GM12872 (cell line): ENCODE measurements around the gene SORCS2.

Source experiments
- TF ChIP-seq, protein P1 (sequence below): IDR thresholded peaks from 3 replicates; pipeline ENCODE4 v1.5.1; 2011; ENCODE audit warnings: low read depth, mild to moderate bottlenecking, low read length, moderate library complexity; ENCODE audit not compliant: insufficient read depth

Gene SORCS2

DNA sequence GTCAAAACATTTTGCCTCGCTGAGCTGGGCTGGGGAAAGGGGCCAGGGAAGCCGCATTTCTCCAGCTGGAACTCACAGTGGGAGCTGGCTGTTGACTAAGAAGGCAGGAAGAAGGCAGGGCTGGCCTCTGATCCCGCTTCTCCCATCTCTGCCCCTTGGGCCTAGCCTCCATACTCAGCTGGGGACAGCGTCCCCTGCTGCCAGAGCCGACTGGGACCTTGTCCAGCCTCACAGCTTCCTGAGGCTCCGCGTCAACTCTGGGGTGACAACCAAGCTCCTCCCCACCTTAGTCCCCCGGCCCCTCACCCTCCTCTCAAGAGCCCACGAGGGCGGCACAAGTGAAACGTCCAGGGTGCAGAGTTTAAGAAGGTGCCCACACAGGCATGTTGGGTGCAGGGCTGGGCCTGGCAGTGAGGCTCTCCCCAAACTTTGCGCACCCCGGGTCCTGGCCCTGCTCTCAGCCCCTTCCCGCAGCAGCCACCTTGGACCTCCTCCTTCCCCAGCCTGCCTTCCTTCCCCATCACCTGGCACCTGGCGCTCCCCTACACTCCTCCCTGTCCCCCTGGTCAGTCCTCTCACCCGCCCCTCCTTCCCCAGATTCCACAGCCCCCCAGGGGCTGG, 141.6 kb downstream of the SORCS2 start:
- TF ChIP-seq, protein P1, sequence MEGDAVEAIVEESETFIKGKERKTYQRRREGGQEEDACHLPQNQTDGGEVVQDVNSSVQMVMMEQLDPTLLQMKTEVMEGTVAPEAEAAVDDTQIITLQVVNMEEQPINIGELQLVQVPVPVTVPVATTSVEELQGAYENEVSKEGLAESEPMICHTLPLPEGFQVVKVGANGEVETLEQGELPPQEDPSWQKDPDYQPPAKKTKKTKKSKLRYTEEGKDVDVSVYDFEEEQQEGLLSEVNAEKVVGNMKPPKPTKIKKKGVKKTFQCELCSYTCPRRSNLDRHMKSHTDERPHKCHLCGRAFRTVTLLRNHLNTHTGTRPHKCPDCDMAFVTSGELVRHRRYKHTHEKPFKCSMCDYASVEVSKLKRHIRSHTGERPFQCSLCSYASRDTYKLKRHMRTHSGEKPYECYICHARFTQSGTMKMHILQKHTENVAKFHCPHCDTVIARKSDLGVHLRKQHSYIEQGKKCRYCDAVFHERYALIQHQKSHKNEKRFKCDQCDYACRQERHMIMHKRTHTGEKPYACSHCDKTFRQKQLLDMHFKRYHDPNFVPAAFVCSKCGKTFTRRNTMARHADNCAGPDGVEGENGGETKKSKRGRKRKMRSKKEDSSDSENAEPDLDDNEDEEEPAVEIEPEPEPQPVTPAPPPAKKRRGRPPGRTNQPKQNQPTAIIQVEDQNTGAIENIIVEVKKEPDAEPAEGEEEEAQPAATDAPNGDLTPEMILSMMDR, result no peak

DNA sequence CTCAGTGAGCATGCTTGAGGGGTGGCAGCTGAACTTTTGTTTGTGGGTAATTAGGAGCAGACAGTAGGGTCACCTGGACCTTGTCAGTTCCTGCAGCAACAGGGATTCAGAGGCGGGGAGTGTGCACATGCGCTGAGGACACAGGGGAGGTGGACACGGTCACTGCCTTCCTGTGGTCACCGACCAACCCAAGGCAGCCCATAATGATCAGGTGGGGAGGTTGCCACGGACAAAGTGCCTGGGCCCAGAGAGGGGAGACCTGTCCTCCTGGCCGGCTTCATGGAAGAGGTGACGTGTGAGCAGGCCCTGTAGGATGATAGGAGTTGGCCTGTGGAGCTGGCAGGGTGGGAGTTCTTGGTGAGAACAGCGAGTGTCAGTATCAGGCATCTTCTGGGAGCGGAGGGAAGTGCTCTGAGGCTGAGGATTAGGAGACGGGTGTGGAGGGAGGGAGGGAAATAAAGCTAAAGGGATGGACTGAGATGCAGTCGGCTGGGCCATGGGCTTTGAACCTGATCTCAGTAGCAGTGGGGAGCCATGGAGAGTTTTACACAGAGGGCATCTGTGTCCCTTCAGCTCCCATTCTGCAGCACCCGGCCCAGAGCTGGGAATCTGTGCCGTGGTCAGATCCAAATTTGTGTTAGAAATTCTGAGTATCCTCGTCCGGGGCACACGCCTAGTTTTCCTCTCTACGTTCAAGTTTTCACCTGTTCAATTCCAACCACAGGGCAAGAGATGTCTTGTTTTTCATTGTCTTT, 142.4 kb downstream of the SORCS2 start:
- TF ChIP-seq, protein P1, result no peak

DNA sequence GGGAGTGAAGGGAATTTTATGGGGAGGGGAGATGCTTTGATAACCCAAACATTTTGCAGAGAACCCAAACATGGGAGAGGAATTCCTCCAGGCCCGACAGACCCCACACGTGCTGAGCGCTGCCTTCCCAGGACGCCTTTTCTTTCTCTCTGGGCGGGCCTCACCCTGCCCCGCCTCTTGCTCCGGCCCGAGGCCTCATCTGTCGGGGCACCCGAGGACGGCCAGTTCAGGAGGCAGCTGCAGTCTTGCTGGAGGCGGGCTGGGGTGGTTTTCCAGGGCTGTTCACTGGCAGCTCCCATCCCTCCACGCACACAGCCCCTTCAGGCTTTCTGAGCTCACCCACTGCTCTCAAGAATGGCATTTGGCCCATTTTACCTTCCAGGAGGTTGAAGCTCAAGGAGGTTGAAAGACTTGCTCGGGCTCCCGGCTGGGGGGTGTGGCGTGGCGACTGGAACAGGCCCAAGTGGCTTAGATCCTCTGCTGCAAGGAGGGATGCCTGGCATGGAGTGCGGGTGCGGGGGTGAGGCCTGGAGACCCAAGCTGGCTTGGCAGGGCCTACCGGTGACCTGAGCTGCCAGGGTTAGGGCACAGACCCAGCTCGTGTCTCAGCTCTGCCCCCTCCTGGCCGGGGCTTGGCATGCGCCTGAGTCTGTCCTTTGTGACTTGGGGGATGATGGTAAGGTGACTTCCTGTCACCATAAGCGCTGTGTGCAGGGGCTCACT, 143.2 kb downstream of the SORCS2 start:
- TF ChIP-seq, protein P1, result peak; percentile 83

DNA sequence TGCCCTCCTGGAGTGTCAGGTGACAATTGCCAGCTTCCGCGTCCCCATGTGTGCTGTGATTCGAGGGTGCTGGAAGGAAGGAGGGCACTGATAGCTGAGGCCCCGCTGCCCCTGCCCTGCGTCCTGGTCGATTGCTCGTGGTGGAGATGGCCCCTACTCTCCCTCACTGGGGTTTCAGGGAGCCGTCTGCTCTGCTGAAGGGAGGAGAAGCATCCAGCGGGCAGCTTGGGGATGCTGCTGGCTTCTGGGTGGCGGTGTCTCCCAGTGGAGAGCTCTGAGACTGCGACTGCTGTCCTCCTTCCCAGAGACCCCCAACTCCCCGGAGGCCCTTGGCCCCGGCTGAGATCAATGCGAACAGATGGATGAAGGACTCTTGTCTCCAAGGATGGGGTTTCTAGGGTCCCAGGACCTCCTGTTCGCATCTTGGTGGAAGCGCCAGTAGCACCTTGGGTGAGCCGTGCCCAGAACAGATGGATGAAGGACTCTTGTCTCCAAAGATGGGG, 143.8 kb downstream of the SORCS2 start:
- TF ChIP-seq, protein P1, result no peak

DNA sequence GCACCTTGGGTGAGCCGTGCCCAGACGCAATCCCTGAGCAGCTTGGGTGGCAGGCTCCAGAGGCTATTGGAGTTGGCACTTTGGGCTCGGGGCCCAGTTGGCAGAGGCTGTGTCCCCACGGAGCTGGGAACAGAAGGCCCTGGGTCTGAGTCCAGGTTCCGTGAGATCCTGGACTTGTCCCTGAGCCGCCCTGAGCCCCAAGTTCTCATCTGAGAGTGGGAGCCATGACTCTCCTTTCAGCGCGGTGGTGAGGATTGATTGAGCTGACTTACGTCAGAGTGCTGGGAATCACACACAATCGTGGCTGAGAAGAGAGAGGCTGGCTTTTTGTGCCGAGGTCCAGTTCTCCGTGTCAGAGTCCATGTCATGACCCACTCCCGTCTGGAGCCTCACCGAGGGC, 144.4 kb downstream of the SORCS2 start:
- TF ChIP-seq, protein P1, result no peak

DNA sequence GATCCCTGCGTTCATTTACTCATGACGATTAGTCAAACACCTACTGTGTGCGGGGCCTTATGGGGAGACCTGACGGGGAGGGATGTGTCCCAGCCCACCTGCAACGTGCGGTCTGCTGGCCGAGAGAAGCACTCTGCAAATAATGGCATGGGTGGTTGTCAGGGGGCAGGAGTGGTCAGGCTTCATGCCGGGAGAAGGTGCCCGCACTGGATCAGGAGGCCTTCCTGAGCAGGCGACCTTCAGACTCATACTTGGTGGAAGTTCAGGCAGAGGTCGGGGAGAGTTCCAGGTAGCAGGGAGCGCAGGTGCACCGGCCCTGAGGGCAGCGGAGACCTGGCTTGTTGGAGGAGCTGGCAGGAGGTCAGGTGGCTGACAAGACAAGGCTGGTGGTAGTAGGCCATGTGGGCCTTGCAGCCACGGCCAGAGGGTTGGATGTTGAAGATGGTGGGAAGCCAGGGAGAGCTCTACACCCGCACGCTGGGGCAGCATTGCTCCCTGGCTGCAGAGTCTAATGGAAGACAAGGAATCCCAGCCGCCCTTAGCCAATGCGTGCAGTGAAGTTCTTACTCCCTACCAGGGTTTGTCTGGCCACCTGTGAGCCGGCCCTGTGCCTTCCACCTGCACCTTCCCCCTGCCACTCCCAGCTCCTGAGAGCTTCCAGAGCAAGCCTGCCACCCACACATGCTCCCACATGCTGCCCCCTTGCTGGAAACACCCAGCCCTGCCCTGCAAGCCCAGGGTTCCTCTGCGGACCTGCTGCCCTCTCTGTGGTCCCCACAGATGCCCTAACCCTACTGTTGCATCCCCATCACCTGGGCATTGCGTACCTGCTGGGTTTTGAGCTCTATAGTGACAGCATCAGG, 145.1 kb downstream of the SORCS2 start:
- TF ChIP-seq, protein P1, result no peak
